Glomerular endothelial cell (primary cell): ENCODE data around the gene GPR162. TPM values are rescaled to one million over a fixed set of nuclear protein-coding genes. Genes with fewer than 3 reads are reported as not detected.

Experiments
- DNase-seq: peaks from one replicate; pipeline ENCODE4 v3.0.0-alpha.2; 2011; ENCODE audit warnings: low read depth, low spot score; ENCODE audit errors: extremely low read depth
- total RNA-seq: library from RNA; depleted of rRNA; stranded (reverse); fragments of >200 nt; gene quantifications from 2 replicates; pipeline ENCODE4 v1.2.3, GENCODE V29; 2015

Gene GPR162
- total RNA-seq, 1 donor from 2014 or later, result 3.7 TPM

DNA sequence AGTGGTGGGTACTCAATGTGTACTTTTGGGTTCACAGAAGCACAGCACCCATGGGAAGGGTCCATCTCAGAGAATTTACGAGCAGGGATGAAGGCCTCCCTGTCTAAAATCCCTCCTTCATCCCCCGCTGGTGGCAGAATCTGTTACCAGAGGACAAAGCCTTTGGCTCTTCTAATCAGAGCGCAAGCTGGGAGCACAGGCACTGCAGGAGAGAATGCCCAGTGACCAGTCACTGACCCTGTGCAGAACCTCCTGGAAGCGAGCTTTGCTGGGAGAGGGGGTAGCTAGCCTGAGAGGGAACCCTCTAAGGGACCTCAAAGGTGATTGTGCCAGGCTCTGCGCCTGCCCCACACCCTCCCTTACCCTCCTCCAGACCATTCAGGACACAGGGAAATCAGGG is 1.5 kb upstream of the GPR162 start:
- DNase-seq, result no peak

- DNase-seq, result no peak
Measured at GRCh38 chr12:6822426-6823135, 960 bp downstream of the GPR162 start.

GRCh38 chr12:6823182-6824084 is 1.8 kb downstream of the GPR162 start:
- DNase-seq, result no peak

DNA sequence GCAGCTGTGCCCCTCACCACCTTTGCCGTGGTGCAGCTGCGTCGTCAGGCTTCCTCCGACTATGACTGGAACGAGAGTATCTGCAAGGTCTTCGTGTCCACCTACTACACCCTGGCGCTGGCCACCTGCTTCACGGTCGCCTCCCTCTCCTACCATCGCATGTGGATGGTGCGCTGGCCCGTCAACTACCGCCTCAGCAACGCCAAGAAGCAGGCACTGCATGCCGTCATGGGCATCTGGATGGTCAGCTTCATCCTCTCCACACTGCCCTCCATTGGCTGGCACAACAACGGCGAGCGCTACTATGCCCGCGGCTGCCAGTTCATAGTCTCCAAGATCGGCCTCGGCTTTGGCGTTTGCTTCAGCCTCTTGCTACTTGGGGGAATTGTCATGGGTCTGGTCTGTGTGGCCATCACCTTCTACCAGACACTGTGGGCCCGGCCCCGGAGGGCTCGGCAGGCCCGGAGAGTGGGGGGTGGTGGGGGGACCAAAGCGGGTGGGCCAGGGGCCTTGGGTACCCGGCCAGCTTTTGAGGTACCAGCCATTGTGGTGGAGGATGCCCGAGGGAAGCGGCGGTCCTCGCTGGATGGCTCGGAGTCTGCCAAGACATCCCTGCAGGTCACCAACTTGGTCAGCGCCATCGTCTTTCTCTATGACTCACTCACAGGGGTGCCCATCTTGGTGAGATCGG is 2.6 kb downstream of the GPR162 start:
- DNase-seq, result no peak

DNA sequence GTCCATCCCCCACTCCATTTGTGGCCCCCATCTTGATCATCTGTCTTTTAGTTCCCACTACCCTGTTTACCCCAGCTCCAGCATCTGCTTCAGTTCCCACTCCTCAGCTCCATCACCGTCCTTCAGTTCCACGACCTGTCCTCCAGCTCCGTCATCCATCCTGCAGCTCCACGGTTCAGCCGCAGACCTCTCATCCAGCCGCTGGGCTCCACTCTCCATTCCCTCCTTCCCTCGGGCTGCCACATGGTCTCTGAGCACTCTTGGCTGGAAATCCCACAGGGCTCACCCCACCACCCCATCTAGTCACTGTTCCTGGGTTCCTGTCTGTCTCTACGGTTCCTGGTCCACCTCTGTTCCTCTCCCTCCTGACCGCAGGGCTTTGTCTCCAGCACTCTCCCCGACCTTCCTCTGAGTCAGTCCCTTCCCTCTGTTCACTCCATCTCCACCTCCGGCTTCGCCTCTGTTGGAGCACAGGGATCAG is 3.3 kb downstream of the GPR162 start:
- DNase-seq, result no peak

DNA sequence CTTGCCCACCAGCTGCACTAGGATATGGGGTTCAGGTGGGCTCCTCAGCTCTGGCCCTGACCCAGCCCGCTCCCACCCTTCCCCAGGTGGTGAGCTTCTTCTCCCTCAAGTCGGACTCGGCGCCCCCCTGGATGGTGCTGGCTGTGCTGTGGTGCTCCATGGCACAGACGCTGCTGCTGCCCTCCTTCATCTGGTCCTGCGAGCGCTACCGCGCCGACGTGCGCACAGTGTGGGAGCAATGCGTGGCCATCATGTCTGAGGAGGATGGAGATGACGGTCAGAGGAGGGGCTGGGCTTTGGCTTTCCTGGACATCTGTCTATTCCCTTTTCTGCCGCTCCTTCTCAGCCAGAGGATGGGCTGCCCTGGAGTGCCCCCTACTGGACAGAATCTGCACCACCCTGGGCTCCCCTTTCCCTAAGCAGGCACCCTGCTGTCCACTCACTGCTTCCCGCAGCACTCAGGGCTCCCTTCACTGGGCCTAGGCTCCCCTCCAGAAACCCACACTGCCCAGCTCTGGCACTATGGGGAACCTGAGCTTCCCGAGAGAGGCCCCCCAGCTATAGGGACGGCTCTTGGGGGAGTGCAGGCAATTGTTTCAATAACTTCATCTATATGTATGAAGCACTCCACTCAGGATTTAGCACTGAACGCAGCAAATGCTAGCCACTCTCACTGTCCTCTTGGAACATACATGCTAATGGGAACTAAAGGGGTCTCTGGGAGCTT is 3.9 kb downstream of the GPR162 start:
- DNase-seq, result peak; percentile 50

GRCh38 chr12:6826125-6826733 is 4.6 kb downstream of the GPR162 start:
- DNase-seq, result no peak

DNA sequence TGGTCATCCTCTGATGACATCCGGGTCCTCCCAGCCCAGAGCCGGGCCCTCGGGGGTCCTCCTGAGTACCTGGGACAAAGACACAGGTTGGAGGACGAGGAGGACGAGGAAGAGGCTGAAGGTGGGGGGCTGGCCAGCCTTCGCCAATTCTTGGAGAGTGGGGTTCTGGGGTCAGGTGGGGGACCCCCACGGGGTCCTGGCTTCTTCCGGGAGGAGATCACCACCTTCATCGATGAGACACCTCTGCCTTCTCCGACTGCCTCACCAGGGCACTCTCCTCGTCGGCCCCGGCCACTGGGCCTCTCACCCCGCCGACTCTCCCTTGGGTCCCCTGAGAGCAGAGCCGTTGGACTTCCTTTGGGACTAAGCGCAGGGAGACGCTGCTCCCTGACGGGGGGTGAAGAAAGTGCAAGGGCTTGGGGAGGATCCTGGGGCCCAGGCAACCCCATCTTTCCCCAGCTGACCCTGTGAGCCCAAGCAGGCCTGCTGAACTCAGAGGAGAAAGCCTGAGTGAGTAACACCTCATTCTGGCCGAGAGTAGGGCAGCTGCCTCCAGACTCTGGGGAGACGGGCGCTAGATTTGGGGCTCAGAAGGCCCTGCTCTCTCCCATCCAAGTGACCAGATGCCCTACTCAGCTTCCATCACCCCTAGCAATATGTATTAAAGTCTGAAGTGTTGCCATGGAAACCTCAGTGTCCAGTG is 5.3 kb downstream of the GPR162 start:
- no peak for DNase-seq

DNA sequence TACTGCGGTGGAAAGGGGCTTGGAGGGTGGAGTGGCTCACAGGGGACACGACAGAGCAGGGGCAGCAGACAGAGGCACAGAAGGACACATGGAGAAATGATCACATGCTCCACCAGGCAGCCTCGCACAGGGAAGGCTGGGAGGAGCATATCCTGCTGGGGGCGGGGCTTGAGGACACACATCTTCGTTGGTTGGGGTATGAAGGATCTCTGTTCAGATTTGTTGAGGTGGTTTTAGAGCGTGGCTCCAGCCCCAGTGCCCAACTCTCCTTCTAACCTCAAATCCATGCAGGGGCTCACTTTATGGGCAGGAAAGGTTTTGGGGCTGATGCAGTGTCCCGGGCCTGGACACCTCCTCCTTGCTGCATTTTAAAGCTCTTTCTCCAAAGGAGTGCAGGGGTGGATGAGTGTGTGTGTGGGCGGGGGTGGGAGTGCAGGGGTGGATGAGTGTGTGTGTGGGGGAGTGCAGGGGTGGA is 5.9 kb downstream of the GPR162 start:
- no peak for DNase-seq

- no peak for DNase-seq
Measured at GRCh38 chr12:6827982-6828780, 6.6 kb downstream of the GPR162 start, which contains the start of gene P3H3. TSS of gene P3H3 (plus strand) at chr12:6828407. CDS start at chr12:6828441, 34 bp downstream.

- no peak for DNase-seq
Measured at GRCh38 chr12:6828781-6829535, 7.3 kb downstream of the GPR162 start.

DNA sequence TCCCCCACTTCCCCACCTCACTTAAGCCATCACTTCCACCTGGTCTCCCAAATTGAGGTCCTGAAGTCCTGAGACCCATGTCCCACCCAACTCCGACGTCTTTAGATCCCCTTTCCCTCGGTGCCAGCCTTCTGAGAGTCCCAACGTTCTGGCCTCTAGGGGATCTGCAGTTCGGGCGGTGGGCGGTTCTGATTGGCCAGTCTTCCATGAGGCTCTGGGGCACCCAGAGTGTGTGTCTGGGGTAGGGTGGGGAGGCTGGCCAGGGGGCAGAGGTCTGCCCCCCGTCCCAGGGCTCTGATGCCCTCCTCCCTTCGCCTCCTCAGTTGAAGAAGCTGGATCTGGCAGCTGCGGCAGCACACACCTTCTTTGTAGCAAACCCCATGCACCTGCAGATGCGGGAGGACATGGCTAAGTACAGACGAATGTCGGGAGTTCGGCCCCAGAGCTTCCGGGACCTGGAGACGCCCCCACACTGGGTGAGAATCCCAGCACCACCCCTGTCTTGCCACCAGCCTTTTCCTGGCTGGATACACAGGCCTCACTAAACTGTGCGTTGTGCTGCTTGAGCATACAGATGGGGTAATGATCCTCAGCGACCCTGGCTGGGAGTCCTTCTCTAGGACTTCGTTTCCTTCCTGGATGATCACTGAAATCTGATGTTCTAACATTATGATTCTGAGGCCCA is 8.1 kb downstream of the GPR162 start:
- DNase-seq, result no peak

DNA sequence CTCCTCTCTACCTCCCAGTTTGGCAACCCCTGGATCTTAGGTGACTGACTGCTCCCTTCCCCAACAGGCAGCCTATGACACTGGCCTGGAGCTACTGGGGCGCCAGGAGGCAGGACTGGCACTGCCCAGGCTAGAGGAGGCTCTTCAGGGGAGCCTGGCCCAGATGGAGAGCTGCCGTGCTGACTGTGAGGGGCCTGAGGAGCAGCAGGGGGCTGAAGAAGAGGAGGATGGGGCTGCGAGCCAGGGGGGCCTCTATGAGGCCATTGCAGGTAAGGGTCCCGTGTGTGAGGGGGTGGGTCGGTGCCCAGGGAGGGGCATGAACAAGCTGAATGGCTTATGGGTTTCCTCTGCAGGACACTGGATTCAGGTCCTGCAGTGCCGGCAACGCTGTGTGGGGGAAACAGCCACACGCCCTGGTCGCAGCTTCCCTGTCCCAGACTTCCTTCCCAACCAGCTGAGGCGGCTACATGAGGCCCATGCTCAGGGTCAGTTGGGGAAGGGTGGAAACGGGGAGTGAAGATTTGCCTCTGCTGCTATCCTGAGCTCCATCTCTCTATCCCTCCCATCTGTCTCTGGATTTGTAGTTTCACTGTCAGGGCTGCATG is 8.8 kb downstream of the GPR162 start:
- DNase-seq, result no peak

DNA sequence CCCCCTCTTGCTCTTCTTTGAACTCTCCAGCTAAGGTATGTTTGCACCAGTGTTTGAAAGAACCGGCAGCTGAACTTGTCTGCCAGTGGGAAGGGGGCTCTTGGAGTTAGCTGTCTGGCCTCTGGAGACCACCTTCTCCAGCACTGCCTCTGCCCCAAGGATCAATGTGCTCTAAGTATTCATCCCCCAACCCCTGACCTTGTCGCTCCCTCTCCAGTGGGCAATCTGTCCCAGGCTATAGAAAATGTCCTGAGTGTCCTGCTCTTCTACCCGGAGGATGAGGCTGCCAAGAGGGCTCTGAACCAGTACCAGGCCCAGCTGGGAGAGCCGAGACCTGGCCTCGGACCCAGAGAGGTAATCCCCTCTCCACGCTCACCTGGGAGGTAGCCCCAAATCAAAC is 9.4 kb downstream of the GPR162 start:
- no peak for DNase-seq

- DNase-seq, result no peak
Measured at GRCh38 chr12:6831450-6831995, 9.9 kb downstream of the GPR162 start.

DNA sequence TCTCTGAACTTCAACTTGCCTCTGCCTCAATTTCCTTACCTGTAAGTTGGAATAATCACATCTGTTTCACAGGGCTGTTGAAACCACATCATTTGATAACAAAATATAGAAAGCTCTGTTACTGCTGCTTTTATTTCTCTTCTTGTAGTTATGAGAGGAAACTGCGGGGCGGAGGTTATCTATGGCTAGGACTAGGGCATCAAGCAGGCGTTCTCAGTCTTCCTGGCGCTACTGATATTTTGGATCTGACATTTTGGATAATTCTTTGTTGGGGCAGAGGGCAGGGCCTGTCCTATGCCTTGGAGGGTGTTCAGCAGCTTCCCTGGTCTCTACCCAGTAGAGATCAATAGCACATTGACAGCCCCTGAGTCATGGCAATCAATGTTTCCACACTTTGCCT is 10.5 kb downstream of the GPR162 start:
- DNase-seq, result no peak
